Keratinocyte (primary cell): ENCODE data around the gene TEX51. TPM values are rescaled to one million over a fixed set of nuclear protein-coding genes. Genes with fewer than 3 reads are reported as not detected.

Source experiments
- DNase-seq: peaks from one replicate; pipeline ENCODE4 v3.0.0-alpha.2; 2011; ENCODE audit warnings: low read depth, missing footprints, low spot score
- FAIRE-seq: peaks from 2 replicates; lab custom pipeline; 2011; peaks lifted over from hg19 to GRCh38; lab: Jason Lieb, UNC
- H2AFZ ChIP-seq: 2 replicates; pipeline ENCODE4 v1.6.0; 2012; ENCODE audit warnings: low read length, control low read depth, inconsistent platforms; ENCODE audit not compliant: control insufficient read depth
- H3K27ac ChIP-seq: 2 replicates; pipeline ENCODE4 v1.5.1; 2011; ENCODE audit warnings: low read length; ENCODE audit not compliant: control insufficient read depth, insufficient read depth
- H3K27me3 ChIP-seq: 3 replicates; pipeline ENCODE4 v1.6.0; 2011; ENCODE audit warnings: low read length; ENCODE audit not compliant: control insufficient read depth, insufficient read depth; ENCODE audit errors: extremely low read depth
- H3K36me3 ChIP-seq, 2 experiments: 2 replicates in 1 of 2; 3 replicates in 1 of 2; pipeline ENCODE4 v1.5.1; 2011; ENCODE audit warnings: low read length in 2 of 2, mild to moderate bottlenecking in 1 of 2; ENCODE audit not compliant: control insufficient read depth in 2 of 2, insufficient read depth in 2 of 2; ENCODE audit errors: extremely low read depth in 1 of 2
- H3K4me1 ChIP-seq: 3 replicates; pipeline ENCODE4 v1.5.1; 2011; ENCODE audit warnings: low read length; ENCODE audit not compliant: control insufficient read depth, insufficient read depth; ENCODE audit errors: extremely low read depth
- H3K4me2 ChIP-seq: 3 replicates; pipeline ENCODE4 v1.6.0; 2011; ENCODE audit warnings: low read depth, low read length; ENCODE audit not compliant: control insufficient read depth, insufficient read depth; ENCODE audit errors: extremely low read depth
- H3K4me3 ChIP-seq, 3 experiments: fragments of 200-600 bp in 1 of 3; sonication (generic) in 1 of 3; 2 replicates in 2 of 3; 3 replicates in 1 of 3; pipeline ENCODE4 v1.5.1; 2011 to 2016; ENCODE audit warnings: low read length in 3 of 3, mild to moderate bottlenecking in 3 of 3, control low read depth in 2 of 3, inconsistent platforms in 1 of 3, low read depth in 1 of 3, mixed read lengths in 1 of 3, mixed run types in 1 of 3, moderate library complexity in 1 of 3; ENCODE audit not compliant: control insufficient read depth in 2 of 3, insufficient read depth in 2 of 3; ENCODE audit errors: extremely low read depth in 1 of 3
- H3K79me2 ChIP-seq: 2 replicates; pipeline ENCODE4 v1.6.0; 2012; ENCODE audit warnings: low read length; ENCODE audit not compliant: control insufficient read depth, insufficient read depth
- H3K9ac ChIP-seq: 3 replicates; pipeline ENCODE4 v1.6.0; 2011; ENCODE audit warnings: low read length; ENCODE audit not compliant: control insufficient read depth, insufficient read depth; ENCODE audit errors: extremely low read depth
- H3K9me1 ChIP-seq: 3 replicates; pipeline ENCODE4 v1.6.0; 2011; ENCODE audit warnings: low read length; ENCODE audit not compliant: control insufficient read depth, insufficient read depth; ENCODE audit errors: extremely low read depth
- H3K9me3 ChIP-seq: 2 replicates; pipeline ENCODE4 v1.5.1; 2012; ENCODE audit warnings: low read depth, low read length; ENCODE audit not compliant: control insufficient read depth
- H4K20me1 ChIP-seq: 3 replicates; pipeline ENCODE4 v1.6.0; 2011; ENCODE audit warnings: low read length; ENCODE audit not compliant: control insufficient read depth, insufficient read depth; ENCODE audit errors: extremely low read depth
- EZH2 ChIP-seq: IDR thresholded peaks from one replicate; pipeline ENCODE4 v1.6.1; 2012; ENCODE audit warnings: inconsistent platforms, mild to moderate bottlenecking, low read length, moderate library complexity
- dilution Hi-C: fragments of 300-500 bp; cut with MboI; formaldehyde crosslinking; loops from one replicate; pipeline ENCODE4 v1.7.0; 2020; ENCODE audit warnings: low sequenced_read_pairs; ENCODE audit not compliant: extremely low pct_ligation_motif_present
- polyA plus RNA-seq, 5 experiments: library from polyadenylated mRNA; depleted of rRNA in 3 of 5; stranded (reverse) in 3 of 5; stranded (forward) in 1 of 5; unstranded in 1 of 5; fragments of >200 nt; gene quantifications; 1 replicate in 1 of 5; 2 replicates in 3 of 5; 3 replicates in 1 of 5; pipeline versions ENCODE4 v1.2.1 to v1.2.3, GENCODE V29; 2011 to 2012; ENCODE audit warnings: missing spikeins in 2 of 5, low read depth in 1 of 5, low replicate concordance in 1 of 5
- TF ChIP-seq, protein P1 (sequence below), 3 experiments: IDR thresholded peaks in 1 of 3; conservative IDR thresholded peaks in 1 of 3; optimal IDR thresholded peaks in 1 of 3; 2 replicates in 2 of 3; 3 replicates in 1 of 3; pipeline versions ENCODE3 to v1.5.1; 2011; ENCODE audit warnings: low read length in 3 of 3, mild to moderate bottlenecking in 3 of 3, moderate library complexity in 2 of 3, control low read depth in 1 of 3, inconsistent platforms in 1 of 3; ENCODE audit not compliant: insufficient read depth in 2 of 3; ENCODE audit errors: extremely low read depth in 1 of 3

Gene TEX51
- polyA plus RNA-seq, 1 donor (not counting 4 experiments of a cell fraction or from before 2014, with no cell fraction given): not detected

DNA sequence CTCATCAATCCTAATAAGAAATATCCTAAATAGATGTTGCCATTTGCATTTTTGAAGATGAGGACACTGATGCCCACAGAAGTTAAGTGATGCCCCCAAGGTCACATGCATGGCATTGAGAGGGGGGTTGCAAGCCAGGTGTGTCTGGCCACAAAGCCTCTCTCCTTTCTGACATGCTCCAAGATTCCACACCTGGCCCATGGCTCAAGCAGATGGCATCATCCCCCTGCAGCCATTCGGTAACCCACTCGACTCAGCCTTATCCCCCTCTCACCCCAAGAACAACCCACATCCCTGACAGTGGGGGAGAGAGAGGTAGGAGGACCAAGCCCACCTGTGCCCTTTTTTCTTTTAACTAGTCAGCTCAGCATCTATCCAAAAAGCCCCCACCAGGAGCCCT lies 16.5 kb upstream of the TEX51 start:
- H3K4me3 ChIP-seq: no peak overlapping the region
- no peaks in the 10 kb centered on the region for H3K4me1 ChIP-seq
- FAIRE-seq (no peak), DNase-seq (no peak)
- TF ChIP-seq, protein P1, sequence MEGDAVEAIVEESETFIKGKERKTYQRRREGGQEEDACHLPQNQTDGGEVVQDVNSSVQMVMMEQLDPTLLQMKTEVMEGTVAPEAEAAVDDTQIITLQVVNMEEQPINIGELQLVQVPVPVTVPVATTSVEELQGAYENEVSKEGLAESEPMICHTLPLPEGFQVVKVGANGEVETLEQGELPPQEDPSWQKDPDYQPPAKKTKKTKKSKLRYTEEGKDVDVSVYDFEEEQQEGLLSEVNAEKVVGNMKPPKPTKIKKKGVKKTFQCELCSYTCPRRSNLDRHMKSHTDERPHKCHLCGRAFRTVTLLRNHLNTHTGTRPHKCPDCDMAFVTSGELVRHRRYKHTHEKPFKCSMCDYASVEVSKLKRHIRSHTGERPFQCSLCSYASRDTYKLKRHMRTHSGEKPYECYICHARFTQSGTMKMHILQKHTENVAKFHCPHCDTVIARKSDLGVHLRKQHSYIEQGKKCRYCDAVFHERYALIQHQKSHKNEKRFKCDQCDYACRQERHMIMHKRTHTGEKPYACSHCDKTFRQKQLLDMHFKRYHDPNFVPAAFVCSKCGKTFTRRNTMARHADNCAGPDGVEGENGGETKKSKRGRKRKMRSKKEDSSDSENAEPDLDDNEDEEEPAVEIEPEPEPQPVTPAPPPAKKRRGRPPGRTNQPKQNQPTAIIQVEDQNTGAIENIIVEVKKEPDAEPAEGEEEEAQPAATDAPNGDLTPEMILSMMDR (optimal IDR thresholded peaks at IDR 0.05 in 1 of 3, IDR thresholded peaks at IDR 0.05 in 1 of 3, conservative IDR thresholded peaks at IDR 0.05 in 1 of 3; ENCODE audit: extremely low read depth in 1 of 3, insufficient read depth in 2 of 3, low read length in 3 of 3): no peak
- TF ChIP-seq EZH2: no peak
- no peak overlapping the region for H3K4me2 ChIP-seq
- H4K20me1 ChIP-seq: no peaks in the 10 kb centered on the region
- no peak overlapping the region for H2AFZ ChIP-seq
- no peaks in the 10 kb centered on the region for H3K9me1 ChIP-seq
- H3K36me3 ChIP-seq: no peaks in the 10 kb centered on the region
- dilution Hi-C loops: no loop called here
- H3K79me2 ChIP-seq: no peaks in the 10 kb centered on the region
- H3K9ac ChIP-seq: no peak overlapping the region
- peaks cover 3% of the 10 kb centered on the region for H3K9me3 ChIP-seq
- no peaks in the 10 kb centered on the region for H3K27me3 ChIP-seq
- H3K27ac ChIP-seq: no peak overlapping the region

DNA sequence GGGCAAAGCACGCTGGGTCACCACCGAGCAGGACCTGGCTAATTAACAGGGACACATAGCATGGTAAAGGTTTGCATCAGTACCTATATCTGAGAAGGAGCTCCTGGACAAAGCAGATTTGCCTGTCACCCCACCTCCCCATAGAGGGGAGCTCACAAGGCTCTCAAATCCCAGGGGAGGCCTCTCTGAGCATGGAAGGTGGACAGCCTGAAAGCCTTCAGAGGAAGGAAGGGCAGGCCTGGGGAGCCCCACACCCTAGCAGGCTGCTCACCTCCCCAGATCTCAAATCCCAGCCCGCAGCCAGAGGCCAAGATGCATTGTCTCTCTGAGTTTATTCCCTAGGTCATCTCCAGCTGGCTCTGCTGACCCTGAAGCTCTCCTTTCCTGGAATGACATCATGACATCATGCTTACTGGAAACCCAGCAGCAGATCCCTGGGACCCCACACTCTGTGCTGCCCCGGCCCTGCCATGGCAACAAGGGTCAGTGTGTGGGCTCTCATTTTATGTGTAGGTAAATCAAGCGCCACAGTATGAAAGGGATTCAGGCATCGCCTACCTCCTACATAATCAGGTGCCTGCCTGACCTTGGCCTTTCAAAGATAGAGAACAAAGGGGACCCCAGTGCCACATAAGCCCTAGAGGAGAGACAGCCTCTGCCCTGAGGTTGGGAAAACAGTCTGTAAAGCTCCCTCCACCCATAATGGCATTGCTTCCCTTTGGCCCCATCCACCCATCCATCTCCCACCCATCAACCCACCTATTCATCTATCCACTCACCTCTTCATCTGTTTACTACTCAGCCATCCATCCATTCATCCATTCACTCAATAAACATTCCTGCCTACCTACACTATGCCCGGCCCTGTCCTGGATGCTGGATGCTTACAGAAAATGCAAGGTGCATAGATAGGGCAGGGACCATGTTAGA lies 15.7 kb upstream of the TEX51 start:
- TF ChIP-seq, protein P1 (optimal IDR thresholded peaks at IDR 0.05 in 1 of 3, IDR thresholded peaks at IDR 0.05 in 1 of 3, conservative IDR thresholded peaks at IDR 0.05 in 1 of 3; ENCODE audit: extremely low read depth in 1 of 3, insufficient read depth in 2 of 3, low read length in 3 of 3): no peak
- TF ChIP-seq EZH2: no peak
- Histone ChIP-seq H3K9me1 (no peaks in the 10 kb centered on the region), H3K36me3 (no peaks in the 10 kb centered on the region), H3K79me2 (no peaks in the 10 kb centered on the region), H2AFZ (no peak overlapping the region), H3K27ac (no peak overlapping the region), H4K20me1 (no peaks in the 10 kb centered on the region), H3K9me3 (peaks cover 3% of the 10 kb centered on the region), H3K9ac (no peak overlapping the region), H3K4me2 (no peak overlapping the region), H3K27me3 (no peaks in the 10 kb centered on the region), H3K4me1 (no peaks in the 10 kb centered on the region), H3K4me3 (no peak overlapping the region)
- DNase-seq (no peak), FAIRE-seq (no peak)
- dilution Hi-C loops: no loop called here
